H9 (cell line): ENCODE results near the gene TCEAL9. TPM values are rescaled to one million over a fixed set of nuclear protein-coding genes. Genes with fewer than 3 reads are reported as not detected.

Experiments
- DNase-seq: peaks from one replicate; pipeline ENCODE4 v3.0.0-alpha.2; 2017
- H2AFZ ChIP-seq: one replicate; pipeline ENCODE4 v1.6.1; 2013; ENCODE audit warnings: mild to moderate bottlenecking, low read length, control low read depth, moderate library complexity
- H2AK5ac ChIP-seq: 2 replicates; pipeline ENCODE4 v1.6.1; 2013; ENCODE audit warnings: low read length, control low read depth, mixed read lengths; ENCODE audit not compliant: insufficient read length
- H2BK120ac ChIP-seq: one replicate; pipeline ENCODE4 v1.6.1; 2013; ENCODE audit warnings: low read depth, mild to moderate bottlenecking, low read length, control low read depth, inconsistent platforms; ENCODE audit not compliant: poor library complexity, severe bottlenecking
- H2BK12ac ChIP-seq: 2 replicates; pipeline ENCODE4 v1.6.1; 2013; ENCODE audit warnings: low read length, control low read depth, mixed read lengths, low read depth; ENCODE audit not compliant: insufficient read length
- H2BK15ac ChIP-seq: 2 replicates; pipeline ENCODE4 v1.6.1; 2013; ENCODE audit warnings: low read depth, low read length, control low read depth
- H2BK20ac ChIP-seq: one replicate; pipeline ENCODE4 v1.6.1; 2013; ENCODE audit warnings: low read depth, mild to moderate bottlenecking, low read length, control low read depth, inconsistent platforms; ENCODE audit not compliant: poor library complexity, severe bottlenecking
- H2BK5ac ChIP-seq: 2 replicates; pipeline ENCODE4 v1.6.1; 2013; ENCODE audit warnings: low read length, control low read depth, mixed read lengths; ENCODE audit not compliant: insufficient read length
- H3K14ac ChIP-seq: 2 replicates; pipeline ENCODE4 v1.6.1; 2013; ENCODE audit warnings: low read length, control low read depth; ENCODE audit not compliant: insufficient read depth
- H3K18ac ChIP-seq: 2 replicates; pipeline ENCODE4 v1.6.1; 2013; ENCODE audit warnings: low read depth, mild to moderate bottlenecking, mixed read lengths, low read length, control low read depth; ENCODE audit not compliant: insufficient read length
- H3K23ac ChIP-seq: 2 replicates; pipeline ENCODE4 v1.6.1; 2013; ENCODE audit warnings: low read length, control low read depth, mixed read lengths, low read depth; ENCODE audit not compliant: insufficient read length
- H3K23me2 ChIP-seq: 2 replicates; pipeline ENCODE4 v1.6.1; 2013; ENCODE audit warnings: low read depth, mild to moderate bottlenecking, mixed read lengths, low read length, control low read depth; ENCODE audit not compliant: insufficient read length, poor library complexity, severe bottlenecking
- H3K27ac ChIP-seq: 2 replicates; pipeline ENCODE4 v1.5.1; 2013; ENCODE audit warnings: low read length, control low read depth, mixed read lengths, low read depth; ENCODE audit not compliant: insufficient read length
- H3K27me3 ChIP-seq: 2 replicates; pipeline ENCODE4 v1.6.1; 2013; ENCODE audit warnings: low read length, control low read depth, inconsistent platforms; ENCODE audit not compliant: insufficient read depth
- H3K4ac ChIP-seq: 2 replicates; pipeline ENCODE4 v1.6.1; 2013; ENCODE audit warnings: low read depth, mild to moderate bottlenecking, control low read depth, inconsistent platforms, low read length, moderate library complexity
- H3K4me1 ChIP-seq: 2 replicates; pipeline ENCODE4 v1.6.1; 2013; ENCODE audit warnings: low read length, control low read depth, inconsistent platforms; ENCODE audit not compliant: insufficient read depth
- H3K4me2 ChIP-seq: 2 replicates; pipeline ENCODE4 v1.6.1; 2013; ENCODE audit warnings: low read length, control low read depth, mixed read lengths; ENCODE audit not compliant: insufficient read length, insufficient read depth
- H3K56ac ChIP-seq: 2 replicates; pipeline ENCODE4 v1.6.1; 2013; ENCODE audit warnings: low read depth, mild to moderate bottlenecking, mixed read lengths, low read length, control low read depth; ENCODE audit not compliant: insufficient read length
- H3K79me1 ChIP-seq: 2 replicates; pipeline ENCODE4 v1.6.1; 2013; ENCODE audit warnings: low read depth, mild to moderate bottlenecking, moderate library complexity, low read length, control low read depth, inconsistent platforms; ENCODE audit not compliant: insufficient read depth, poor library complexity, severe bottlenecking
- H3K79me2 ChIP-seq: 2 replicates; pipeline ENCODE4 v1.6.1; 2013; ENCODE audit warnings: low read length, control low read depth, inconsistent platforms; ENCODE audit not compliant: insufficient read depth
- H3K9ac ChIP-seq: 2 replicates; pipeline ENCODE4 v1.6.1; 2013; ENCODE audit warnings: low read length, control low read depth, mixed read lengths; ENCODE audit not compliant: insufficient read length; ENCODE audit errors: extremely low read depth
- H3K9me3 ChIP-seq: one replicate; pipeline ENCODE4 v1.6.1; 2013; ENCODE audit warnings: low read depth, low read length, inconsistent platforms; ENCODE audit not compliant: control insufficient read depth
- H3T11ph ChIP-seq: one replicate; pipeline ENCODE4 v1.6.1; 2013; ENCODE audit warnings: mild to moderate bottlenecking, low read length, control low read depth, inconsistent platforms
- H4K20me1 ChIP-seq: one replicate; pipeline ENCODE4 v1.6.1; 2013; ENCODE audit not compliant: control insufficient read depth, insufficient read length, insufficient read depth
- H4K5ac ChIP-seq: 2 replicates; pipeline ENCODE4 v1.6.1; 2013; ENCODE audit warnings: low read depth, mild to moderate bottlenecking, mixed read lengths, low read length, control low read depth; ENCODE audit not compliant: insufficient read length
- H4K8ac ChIP-seq: replicated peaks from 2 replicates; pipeline ENCODE4 v1.6.1; 2013; ENCODE audit warnings: low read length, control low read depth, mixed read lengths, low read depth; ENCODE audit not compliant: insufficient read length
- H4K91ac ChIP-seq: 2 replicates; pipeline ENCODE4 v1.6.1; 2013; ENCODE audit warnings: low read depth, mild to moderate bottlenecking, moderate library complexity, mixed read lengths, low read length, control low read depth; ENCODE audit not compliant: insufficient read length
- H3K27ac Mint-ChIP-seq, 3 experiments: 2 replicates in 2 of 3; 3 replicates in 1 of 3; pipeline ENCODE4 v1.8.0; 2020 to 2021; ENCODE audit warnings: mixed read lengths in 3 of 3, mild to moderate bottlenecking in 1 of 3, moderate library complexity in 1 of 3
- H3K27me3 Mint-ChIP-seq: 2 replicates; pipeline ENCODE4 v1.8.0; 2021; ENCODE audit warnings: low read depth, mild to moderate bottlenecking, moderate library complexity, mixed read lengths
- H3K36me3 Mint-ChIP-seq, 3 experiments: 2 replicates in 2 of 3; 3 replicates in 1 of 3; pipeline ENCODE4 v1.8.0; 2020 to 2021; ENCODE audit warnings: low read depth in 3 of 3, mixed read lengths in 3 of 3; ENCODE audit not compliant: insufficient read depth in 1 of 3
- H3K4me1 Mint-ChIP-seq, 2 experiments: 2 replicates each; pipeline ENCODE4 v1.8.0; 2020; ENCODE audit warnings: mixed read lengths in 2 of 2
- H3K4me3 Mint-ChIP-seq, 2 experiments: 2 replicates in 1 of 2; 3 replicates in 1 of 2; pipeline ENCODE4 v1.8.0; 2020 to 2021; ENCODE audit warnings: mild to moderate bottlenecking in 2 of 2, mixed read lengths in 2 of 2, moderate library complexity in 1 of 2
- H3K9me3 Mint-ChIP-seq, 2 experiments: 2 replicates in 1 of 2; 3 replicates in 1 of 2; pipeline ENCODE4 v1.8.0; 2020; ENCODE audit warnings: mild to moderate bottlenecking in 2 of 2, mixed read lengths in 2 of 2, moderate library complexity in 1 of 2
- WGBS: extraction: QIAGEN DNeasy Blood & Tissue Kit; methylation state at CpG from one replicate; pipeline ENCODE4 v1.1.7; 2013; ENCODE audit warnings: missing lambda C conversion rate, low lambda C conversion rate, mixed read lengths; ENCODE audit not compliant: insufficient read length; ENCODE audit errors: extremely low coverage; 5-methylcytosine and 5-hydroxymethylcytosine counted together
- total RNA-seq: library from RNA; stranded (reverse); gene quantifications from 2 replicates; pipeline ENCODE4 v1.2.1, GENCODE V29; 2021
- TF ChIP-seq, protein P1 (sequence below): fragments of 200-600 bp; sonication (generic); conservative IDR thresholded peaks from 3 replicates; pipeline ENCODE4 v1.8.0; 2021; ENCODE audit warnings: antibody characterized with exemption, mild to moderate bottlenecking

The TCEAL9 gene
- total RNA-seq, 1 experiment from 2014 or later = 30.5 TPM

DNA sequence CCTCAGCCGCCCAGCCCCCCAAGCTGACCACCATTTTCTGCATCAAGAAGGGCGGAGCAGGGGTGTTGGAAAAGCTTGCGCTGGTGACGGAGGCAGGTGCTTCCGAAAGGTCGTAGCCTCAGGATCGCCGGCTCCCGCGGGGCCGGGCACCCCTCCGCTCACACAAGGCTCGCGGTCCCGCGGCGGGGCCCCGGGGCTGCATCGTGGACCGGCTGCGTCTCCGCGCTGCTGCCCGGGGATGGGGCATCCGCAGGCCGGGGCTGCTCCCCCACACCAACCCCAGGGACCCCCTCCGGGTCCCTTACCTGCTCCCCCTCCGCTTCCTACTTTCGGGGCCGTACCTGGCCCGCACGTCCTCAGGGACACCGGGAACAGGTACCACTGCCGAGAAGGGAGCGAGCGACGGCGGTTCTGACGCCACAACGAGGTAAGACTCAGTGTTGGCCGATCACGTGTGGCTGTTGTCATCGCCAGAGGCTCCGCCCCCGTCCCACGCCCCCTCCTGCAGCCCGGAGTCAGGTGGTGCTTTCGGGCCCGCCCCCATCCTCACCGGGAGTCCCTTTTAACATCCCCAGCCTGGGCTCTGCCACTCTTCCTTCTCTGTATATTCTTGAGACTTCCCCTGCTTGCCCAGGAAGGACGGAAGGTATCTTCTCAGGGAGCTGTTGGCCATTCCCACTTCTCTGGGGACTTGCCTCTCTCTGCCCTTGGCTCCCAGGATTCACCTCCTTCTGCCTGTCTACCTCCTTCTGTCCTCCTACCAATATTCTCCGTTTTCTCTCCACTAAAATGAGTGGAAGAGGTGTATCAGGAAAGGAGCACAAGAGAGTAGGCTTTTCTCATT lies 45.5 kb upstream of the TCEAL9 start, which contains the start of gene BEX2:
Gene BEX2 (minus strand): TSS at position 436 of the 844 bp plus-strand sequence. CDS start 1,014 bp downstream, outside the sequence.
- no CpG with 5 or more reads among the region's 52 CpGs for WGBS
- TF ChIP-seq, protein P1, sequence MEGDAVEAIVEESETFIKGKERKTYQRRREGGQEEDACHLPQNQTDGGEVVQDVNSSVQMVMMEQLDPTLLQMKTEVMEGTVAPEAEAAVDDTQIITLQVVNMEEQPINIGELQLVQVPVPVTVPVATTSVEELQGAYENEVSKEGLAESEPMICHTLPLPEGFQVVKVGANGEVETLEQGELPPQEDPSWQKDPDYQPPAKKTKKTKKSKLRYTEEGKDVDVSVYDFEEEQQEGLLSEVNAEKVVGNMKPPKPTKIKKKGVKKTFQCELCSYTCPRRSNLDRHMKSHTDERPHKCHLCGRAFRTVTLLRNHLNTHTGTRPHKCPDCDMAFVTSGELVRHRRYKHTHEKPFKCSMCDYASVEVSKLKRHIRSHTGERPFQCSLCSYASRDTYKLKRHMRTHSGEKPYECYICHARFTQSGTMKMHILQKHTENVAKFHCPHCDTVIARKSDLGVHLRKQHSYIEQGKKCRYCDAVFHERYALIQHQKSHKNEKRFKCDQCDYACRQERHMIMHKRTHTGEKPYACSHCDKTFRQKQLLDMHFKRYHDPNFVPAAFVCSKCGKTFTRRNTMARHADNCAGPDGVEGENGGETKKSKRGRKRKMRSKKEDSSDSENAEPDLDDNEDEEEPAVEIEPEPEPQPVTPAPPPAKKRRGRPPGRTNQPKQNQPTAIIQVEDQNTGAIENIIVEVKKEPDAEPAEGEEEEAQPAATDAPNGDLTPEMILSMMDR = no peak
- H4K5ac ChIP-seq = no peak within 1 kb of the TSS
- H3K4ac ChIP-seq = no peak within 1 kb of the TSS
- H3K4me2 ChIP-seq = peak within 1 kb of the TSS; percentile 59
- H3K27me3 Mint-ChIP-seq = no peaks in the 10 kb centered on the region
- no peaks in the 10 kb centered on the region for H3K23me2 ChIP-seq
- no peaks in the 10 kb centered on the region for H3K4me1 ChIP-seq
- no peak within 1 kb of the TSS for H4K91ac ChIP-seq
- H3K18ac ChIP-seq = peak within 1 kb of the TSS; percentile 33
- H2BK20ac ChIP-seq = no peak within 1 kb of the TSS
- H2AK5ac ChIP-seq = no peak within 1 kb of the TSS
- H4K20me1 ChIP-seq = peaks cover 3% of the 10 kb centered on the region
- peak within 1 kb of the TSS; percentile 62 for H3K9ac ChIP-seq
- no peak within 1 kb of the TSS for H2BK15ac ChIP-seq
- H2BK5ac ChIP-seq = no peak within 1 kb of the TSS
- H3K23ac ChIP-seq = no peak within 1 kb of the TSS
- H3K4me3 Mint-ChIP-seq = peak within 1 kb of the TSS; percentile 71 to 85
- H3K27me3 ChIP-seq = no peaks in the 10 kb centered on the region
- H3K9me3 Mint-ChIP-seq = peaks cover 0 to 41% of the 10 kb centered on the region in 2 experiments; a peak in 3 of 5 replicates
- no peaks in the 10 kb centered on the region for H3K9me3 ChIP-seq
- peak within 1 kb of the TSS; percentile 63 for H3K14ac ChIP-seq
- no peak within 1 kb of the TSS for H2BK120ac ChIP-seq
- no peak within 1 kb of the TSS for H4K8ac ChIP-seq
- peak within 1 kb of the TSS in 2 of 3 experiments; percentile 74 to 76; a peak in 3 of 7 replicates for H3K27ac Mint-ChIP-seq
- H2AFZ ChIP-seq = no peak within 1 kb of the TSS
- H3K56ac ChIP-seq = no peak within 1 kb of the TSS
- no peak within 1 kb of the TSS for H3K27ac ChIP-seq
- DNase-seq = peak; percentile 97
- H3K79me1 ChIP-seq = no peaks in the 10 kb centered on the region
- no peak within 1 kb of the TSS for H2BK12ac ChIP-seq
- H3K79me2 ChIP-seq = no peaks in the 10 kb centered on the region
- H3T11ph ChIP-seq = no peak within 1 kb of the TSS
- peaks cover 2 to 5% of the 10 kb centered on the region in 2 experiments; a peak in 2 of 4 replicates for H3K4me1 Mint-ChIP-seq
- peaks cover 5 to 12% (median 10%) of the 10 kb centered on the region in 3 experiments; a peak in 6 of 7 replicates for H3K36me3 Mint-ChIP-seq
